Brain microvascular endothelial cell (primary cell): ENCODE results near the gene ZNF148.

Source experiments
- DNase-seq: peaks from one replicate; pipeline ENCODE4 v3.0.0-alpha.2; 2020
- H3K27ac ChIP-seq: fragments of 250-450 bp; sonication (Bioruptor Pico); 2 replicates; pipeline ENCODE4 v1.5.1; 2020; ENCODE audit warnings: mild to moderate bottlenecking, moderate library complexity
- H3K27me3 ChIP-seq: fragments of 250-450 bp; sonication (Bioruptor Pico); replicated peaks from 2 replicates; pipeline ENCODE4 v1.5.1; 2020; ENCODE audit warnings: mild to moderate bottlenecking
- H3K36me3 ChIP-seq: fragments of 250-450 bp; sonication (Bioruptor Pico); replicated peaks from 2 replicates; pipeline ENCODE4 v1.5.1; 2020; ENCODE audit warnings: mild to moderate bottlenecking
- H3K4me3 ChIP-seq: 2 replicates; pipeline ENCODE4 v1.5.1; 2011; ENCODE audit warnings: low read depth, mild to moderate bottlenecking, control low read depth, low read length, moderate library complexity
- CTCF ChIP-seq: IDR thresholded peaks from 2 replicates; pipeline ENCODE4 v1.5.1; 2011; ENCODE audit warnings: low read depth, mild to moderate bottlenecking, moderate library complexity, low read length, control low read depth, inconsistent platforms; ENCODE audit errors: missing control alignments
- in situ Hi-C: cut with HindIII; loops from 2 replicates; pipeline ENCODE4 v1.10.0; 2017; ENCODE audit warnings: low sequenced_read_pairs, low pct_ligation_motif_present

Gene ZNF148

GRCh38 chr3:125326957-125327356 lies 48.2 kb downstream of the ZNF148 start:
- Histone ChIP-seq H3K36me3 (peaks cover 2% of the 10 kb centered on the region), H3K4me3 (no peak overlapping the region), H3K27me3 (no peaks in the 10 kb centered on the region), H3K27ac (no peak overlapping the region)
- no peak for TF ChIP-seq CTCF
- DNase-seq = no peak
- in situ Hi-C loops = no loop called here

GRCh38 chr3:125325746-125326145 lies 49.4 kb downstream of the ZNF148 start:
- in situ Hi-C loops = no loop called here
- TF ChIP-seq CTCF = no peak
- Histone ChIP-seq H3K4me3 (no peak overlapping the region), H3K27me3 (no peaks in the 10 kb centered on the region), H3K27ac (no peak overlapping the region), H3K36me3 (peaks cover 2% of the 10 kb centered on the region)
- DNase-seq = no peak

GRCh38 chr3:125324341-125324740 lies 50.8 kb downstream of the ZNF148 start:
- in situ Hi-C loops = no loop called here
- Histone ChIP-seq H3K36me3 (peaks cover 2% of the 10 kb centered on the region), H3K27ac (no peak overlapping the region), H3K27me3 (no peaks in the 10 kb centered on the region), H3K4me3 (no peak overlapping the region)
- no peak for DNase-seq
- TF ChIP-seq CTCF = no peak

GRCh38 chr3:125322917-125323316 lies 52.2 kb downstream of the ZNF148 start:
- H3K4me3 ChIP-seq = no peak overlapping the region
- H3K36me3 ChIP-seq = peaks cover 2% of the 10 kb centered on the region
- no peak for TF ChIP-seq CTCF
- DNase-seq = no peak
- H3K27ac ChIP-seq = no peak overlapping the region
- H3K27me3 ChIP-seq = no peaks in the 10 kb centered on the region
- in situ Hi-C loops = no loop called here

- Histone ChIP-seq H3K27me3 (no peaks in the 10 kb centered on the region), H3K36me3 (peaks cover 2% of the 10 kb centered on the region), H3K4me3 (no peak overlapping the region), H3K27ac (no peak overlapping the region)
- DNase-seq = no peak
- in situ Hi-C loops = no loop called here
- no peak for TF ChIP-seq CTCF
Observed at GRCh38 chr3:125322166-125322565, 53.0 kb downstream of the ZNF148 start.

GRCh38 chr3:125319765-125320164 lies 55.4 kb downstream of the ZNF148 start:
- no peak overlapping the region for H3K27ac ChIP-seq
- in situ Hi-C loops = no loop called here
- no peak overlapping the region for H3K4me3 ChIP-seq
- H3K36me3 ChIP-seq = peaks cover 3% of the 10 kb centered on the region
- TF ChIP-seq CTCF = no peak
- no peaks in the 10 kb centered on the region for H3K27me3 ChIP-seq
- no peak for DNase-seq
